Stimulated activated CD4-positive, alpha-beta T cell treated with anti-CD3 and anti-CD28 coated beads, Interleukin-12 subunit alpha, Interleukin-12 subunit beta, amount 100 ng/mL, for 24 hours (primary cell): Measurements from ENCODE around the gene BANF1.
A peak's percentile ranks its signal among the peaks of the same experiment; 100 is the strongest.

Experiments
- DNase-seq, 2 experiments: peaks; one replicate each; pipeline ENCODE4 v3.0.0-alpha.2; 2020; ENCODE audit warnings: low read depth in 2 of 2

The BANF1 gene, protein sequence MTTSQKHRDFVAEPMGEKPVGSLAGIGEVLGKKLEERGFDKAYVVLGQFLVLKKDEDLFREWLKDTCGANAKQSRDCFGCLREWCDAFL

DNA sequence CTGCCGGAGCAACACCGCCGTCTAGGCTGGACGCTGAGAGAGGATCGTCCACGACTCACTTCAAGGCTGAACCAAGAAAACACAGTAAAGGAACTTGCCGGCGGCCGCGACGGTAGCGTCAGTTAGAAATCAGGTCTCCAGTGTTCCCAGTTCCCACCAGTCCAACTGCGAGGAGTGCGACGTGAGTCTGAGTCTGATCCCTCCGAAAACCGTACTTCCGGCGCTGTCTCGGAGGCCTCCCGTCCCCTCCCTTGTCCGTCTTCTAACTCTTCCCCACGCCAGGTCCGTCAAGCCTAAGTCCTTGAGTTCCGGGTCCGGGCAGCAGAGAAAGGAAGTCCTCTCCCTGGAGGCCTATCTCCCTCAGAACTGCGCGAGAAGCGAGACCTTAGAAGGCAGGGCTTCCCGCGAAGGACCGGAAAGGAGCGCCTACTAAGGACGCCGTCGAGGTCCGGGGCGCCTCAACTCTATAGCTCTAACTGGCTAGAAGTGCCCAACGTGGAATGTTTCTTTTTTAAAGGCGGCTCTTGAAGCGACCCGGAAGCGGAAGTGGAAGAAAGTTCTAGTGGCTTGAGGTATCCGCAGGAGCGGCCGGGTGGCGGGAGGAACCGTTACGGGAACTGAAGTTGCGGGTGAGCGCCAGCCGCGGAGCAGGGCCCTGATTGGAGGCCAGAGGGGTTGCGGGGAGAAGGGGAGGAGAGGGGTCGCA lies at the start of gene BANF1, which contains the start of gene EIF1AD:
Gene BANF1, plus strand, starts transcription at position 562 of the 706 bp plus-strand sequence. CDS start 748 bp downstream, outside the sequence.
Gene EIF1AD, minus strand, starts transcription at position 216 of the 706 bp plus-strand sequence. CDS start 1,768 bp downstream, outside the sequence.
- peak; percentile 89 for DNase-seq

DNA sequence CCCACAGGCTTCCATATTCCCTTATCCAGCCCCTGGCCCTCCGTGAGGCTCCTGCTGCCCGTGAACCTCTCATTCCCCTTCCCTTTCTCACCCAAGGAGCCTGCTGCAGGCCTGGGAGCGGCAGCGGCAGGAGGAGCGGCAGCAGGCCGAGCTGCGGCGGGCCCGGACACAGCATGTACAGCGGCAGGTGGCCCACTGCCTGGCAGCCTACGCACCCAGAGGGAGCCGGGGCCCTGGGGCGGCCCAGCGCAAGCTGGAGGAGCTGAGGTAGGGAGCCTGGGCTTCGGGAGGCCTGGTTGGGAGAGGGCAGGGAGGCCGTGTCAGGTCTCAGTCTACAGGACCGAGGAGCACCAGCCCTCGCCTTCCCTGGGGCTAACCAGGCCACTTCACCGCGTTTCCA lies 48.8 kb upstream of the BANF1 start:
- DNase-seq, result no peak

DNA sequence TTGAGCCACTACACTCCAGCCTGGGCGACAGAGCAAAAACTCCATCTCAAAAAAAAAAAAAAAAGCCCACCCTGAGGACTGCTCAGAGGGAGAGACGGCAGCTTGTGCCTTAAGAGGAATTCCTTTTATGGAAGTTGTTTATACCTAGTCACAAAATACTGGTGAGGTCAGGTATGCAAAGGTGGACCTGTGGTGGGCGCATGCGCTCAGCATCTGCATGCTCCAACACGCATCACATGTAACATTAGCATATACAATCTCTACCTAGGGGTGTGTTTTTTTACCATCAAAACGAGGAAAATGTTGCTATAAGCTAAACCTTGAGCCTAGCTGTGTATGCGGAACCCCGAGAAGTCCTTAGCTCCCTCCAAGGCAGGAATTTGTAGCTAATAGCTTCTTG lies 47.5 kb upstream of the BANF1 start:
- no peak for DNase-seq

DNA sequence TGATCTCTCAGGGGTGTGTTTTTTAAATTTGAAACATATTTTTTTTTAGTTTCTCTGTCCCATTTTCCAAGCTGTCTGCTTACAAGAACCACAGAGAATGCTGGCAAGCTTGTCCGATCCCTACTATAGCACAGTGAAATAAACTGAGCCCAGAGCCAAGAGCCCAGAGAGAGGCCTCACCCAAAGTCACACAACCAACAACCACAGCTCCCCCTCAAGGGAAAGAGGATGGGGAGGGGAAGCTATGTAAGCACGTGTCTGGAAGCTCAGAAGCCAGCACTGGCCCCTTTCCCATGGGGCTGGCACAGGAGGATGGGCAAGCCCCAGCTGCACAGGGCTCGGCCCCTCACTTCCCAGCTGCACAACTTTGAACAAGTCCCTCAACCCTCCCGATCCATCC lies 44.0 kb upstream of the BANF1 start:
- DNase-seq, result no peak

DNA sequence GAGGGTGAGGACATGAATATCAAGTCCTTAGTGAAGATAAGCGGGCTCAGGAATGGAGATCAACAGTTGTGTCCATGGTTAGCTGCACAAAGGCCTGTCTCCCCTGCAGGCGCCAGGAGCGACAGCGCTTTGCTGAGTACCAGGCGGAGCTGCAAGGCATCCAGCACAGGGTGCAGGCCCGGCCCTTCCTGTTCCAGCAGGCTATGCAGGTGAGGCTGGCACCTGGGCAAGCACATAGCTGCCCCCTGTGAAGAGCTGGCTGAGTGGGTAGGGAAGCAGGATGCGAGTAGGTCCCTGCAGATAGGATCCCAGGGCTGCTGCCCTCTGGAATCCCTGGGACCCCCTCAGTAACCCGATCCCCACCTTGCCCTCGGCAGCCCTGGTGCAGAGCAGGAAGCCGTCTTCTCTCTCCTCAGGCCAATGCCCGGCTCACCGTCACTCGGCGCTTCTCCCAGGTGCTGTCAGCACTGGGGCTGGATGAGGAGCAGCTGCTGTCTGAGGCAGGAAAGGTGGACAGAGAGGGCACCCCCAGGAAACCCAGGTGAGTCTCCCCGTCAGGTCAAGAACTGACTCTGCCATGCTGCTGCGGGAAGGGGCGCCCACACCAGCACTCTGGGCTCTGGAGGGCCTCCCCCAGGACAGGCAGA lies 43.4 kb upstream of the BANF1 start:
- no peak for DNase-seq

DNA sequence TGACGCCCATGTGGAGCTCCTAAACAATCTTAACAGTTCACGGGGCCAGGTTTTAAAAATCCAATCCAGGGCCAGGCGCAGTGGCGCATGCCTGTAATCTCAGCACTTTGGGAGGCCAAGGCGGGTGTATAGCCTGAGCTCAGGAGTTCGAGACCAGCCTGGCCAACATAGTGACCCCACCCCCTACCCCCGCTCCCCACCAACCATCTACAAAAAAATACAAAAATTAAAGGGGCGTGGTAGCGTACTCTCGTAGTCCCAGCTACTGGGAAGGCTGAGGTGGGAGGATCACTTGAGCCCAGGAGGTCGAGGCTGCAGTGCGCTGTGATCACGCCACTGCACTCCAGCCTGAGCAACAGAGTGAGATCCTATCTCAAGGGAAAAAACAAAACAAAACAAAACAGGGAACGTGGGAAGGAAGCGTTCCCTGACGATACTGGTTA lies 41.5 kb upstream of the BANF1 start:
- no peak for DNase-seq

DNA sequence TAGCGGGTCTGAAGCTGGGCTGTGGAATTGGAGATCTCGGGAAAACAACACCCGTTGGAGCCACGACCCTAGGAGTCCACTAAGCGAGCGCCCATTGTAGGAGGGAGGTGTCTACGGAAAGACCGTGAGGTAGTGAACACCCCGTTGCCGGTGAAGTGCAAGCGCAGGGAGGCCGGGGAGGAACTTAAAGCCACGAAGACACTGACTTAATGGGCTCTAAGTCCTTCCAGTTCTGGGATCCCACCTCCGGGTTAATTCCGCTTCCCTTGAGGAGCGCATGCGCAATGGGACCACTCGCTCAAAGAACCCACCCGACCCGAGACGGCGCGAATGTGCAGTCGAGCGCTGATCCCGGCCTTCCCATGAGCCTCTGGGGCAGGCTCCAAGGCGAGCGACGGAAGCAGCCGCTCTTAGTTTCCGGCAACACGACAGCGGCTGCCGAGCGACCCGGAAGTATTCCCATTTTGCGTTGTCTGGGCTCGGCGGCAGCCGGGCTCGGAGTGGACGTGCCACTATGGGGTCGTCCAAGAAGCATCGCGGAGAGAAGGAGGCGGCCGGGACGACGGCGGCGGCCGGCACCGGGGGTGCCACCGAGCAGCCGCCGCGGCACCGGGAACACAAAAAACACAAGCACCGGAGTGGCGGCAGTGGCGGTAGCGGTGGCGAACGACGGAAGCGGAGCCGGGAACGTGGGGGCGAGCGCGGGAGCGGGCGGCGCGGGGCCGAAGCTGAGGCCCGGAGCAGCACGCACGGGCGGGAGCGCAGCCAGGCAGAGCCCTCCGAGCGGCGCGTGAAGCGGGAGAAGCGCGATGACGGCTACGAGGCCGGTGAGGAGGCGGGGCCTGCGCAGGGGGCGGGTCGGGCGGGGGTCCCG lies 40.8 kb upstream of the BANF1 start, which contains the start of gene SART1:
Gene SART1, plus strand, starts transcription at position 468 of the 874 bp plus-strand sequence. Its CDS starts 47 bp downstream, at position 515.
- peak; percentile 93 for DNase-seq

DNA sequence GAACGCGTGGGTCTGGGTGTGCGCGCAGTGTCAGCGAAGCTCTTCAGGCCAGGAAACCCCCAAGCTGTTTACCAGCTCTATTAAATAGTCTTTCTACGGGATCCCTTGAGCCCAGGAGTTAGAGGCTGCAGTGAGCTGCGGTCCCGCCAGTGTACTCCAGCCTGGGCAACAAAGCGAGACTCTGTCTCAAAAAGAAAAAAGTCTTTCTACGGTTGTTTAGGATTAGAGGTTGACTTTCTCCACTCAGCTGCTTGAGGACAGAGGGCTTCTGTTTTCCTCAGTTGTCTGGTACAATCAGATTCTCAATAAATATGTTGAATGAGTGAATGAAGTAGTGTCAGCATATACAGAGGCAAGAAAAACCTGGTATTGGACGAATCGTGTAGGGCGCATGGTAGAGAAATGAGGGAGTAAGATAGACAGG lies 40.1 kb upstream of the BANF1 start:
- no peak for DNase-seq

DNA sequence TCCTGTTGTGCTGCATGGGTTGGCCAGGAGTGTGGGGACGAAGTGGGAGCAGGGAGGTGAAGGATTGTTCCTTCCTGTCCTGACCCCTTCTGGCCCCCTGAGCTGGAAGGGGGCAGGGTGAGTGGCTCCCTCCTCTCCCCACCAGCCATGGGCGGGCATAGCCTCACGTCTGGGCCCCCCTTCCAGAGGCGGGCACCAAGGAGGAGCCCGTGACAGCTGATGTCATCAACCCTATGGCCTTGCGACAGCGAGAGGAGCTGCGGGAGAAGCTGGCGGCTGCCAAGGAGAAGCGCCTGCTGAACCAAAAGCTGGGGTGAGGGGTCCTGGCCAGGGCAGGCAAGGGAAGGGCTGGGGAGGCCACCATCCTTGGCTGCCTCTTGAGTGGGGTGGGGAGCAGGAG lies 37.4 kb upstream of the BANF1 start:
- no peak for DNase-seq

DNA sequence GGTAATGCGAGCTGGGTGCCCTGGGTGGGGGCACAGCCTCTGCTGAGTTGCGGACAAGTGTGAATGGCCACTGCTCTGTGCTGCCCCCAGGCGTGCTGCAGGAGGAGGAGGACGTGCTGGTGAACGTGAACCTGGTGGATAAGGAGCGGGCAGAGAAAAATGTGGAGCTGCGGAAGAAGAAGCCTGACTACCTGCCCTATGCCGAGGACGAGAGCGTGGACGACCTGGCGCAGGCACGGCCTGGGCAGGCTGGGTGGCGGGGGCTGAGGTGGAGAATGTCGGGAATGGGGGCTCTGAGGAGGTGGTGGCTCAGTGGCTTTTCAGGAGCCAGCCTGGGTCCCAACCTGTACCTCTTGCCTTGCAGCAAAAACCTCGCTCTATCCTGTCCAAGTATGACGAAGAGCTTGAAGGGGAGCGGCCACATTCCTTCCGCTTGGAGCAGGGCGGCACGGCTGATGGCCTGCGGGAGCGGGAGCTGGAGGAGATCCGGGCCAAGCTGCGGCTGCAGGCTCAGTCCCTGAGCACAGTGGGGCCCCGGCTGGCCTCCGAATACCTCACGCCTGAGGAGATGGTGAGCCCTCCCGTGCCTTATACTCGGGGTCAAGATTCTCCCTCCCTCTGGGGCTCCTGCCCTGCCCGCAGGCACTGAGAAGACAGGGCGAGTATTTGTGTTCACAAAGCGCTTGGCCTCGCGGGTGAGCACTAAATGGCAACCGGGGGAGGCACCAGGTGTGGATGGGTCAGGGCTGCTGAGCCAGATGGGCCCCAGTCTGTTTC lies 36.1 kb upstream of the BANF1 start:
- no peak for DNase-seq

DNA sequence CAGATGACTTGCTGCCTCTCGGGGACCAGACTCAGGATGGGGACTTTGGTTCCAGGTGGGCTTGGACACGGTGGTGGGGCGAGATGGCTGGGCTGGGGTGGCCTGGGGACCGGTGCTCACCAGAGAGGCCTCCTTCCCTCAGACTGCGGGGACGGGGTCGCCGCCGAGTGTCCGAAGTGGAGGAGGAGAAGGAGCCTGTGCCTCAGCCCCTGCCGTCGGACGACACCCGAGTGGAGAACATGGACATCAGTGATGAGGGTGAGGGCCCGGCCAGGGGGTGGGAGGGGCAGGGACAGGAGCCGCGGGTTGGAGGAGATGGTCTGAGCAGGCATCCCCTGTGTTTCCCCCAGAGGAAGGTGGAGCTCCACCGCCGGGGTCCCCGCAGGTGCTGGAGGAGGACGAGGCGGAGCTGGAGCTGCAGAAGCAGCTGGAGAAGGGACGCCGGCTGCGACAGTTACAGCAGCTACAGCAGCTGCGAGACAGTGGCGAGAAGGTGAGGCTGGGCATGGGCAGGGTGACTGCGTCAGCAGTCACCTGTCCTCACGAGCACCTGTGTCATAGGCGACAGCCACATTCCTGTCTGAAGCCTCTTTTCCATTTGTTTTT lies 34.9 kb upstream of the BANF1 start:
- no peak for DNase-seq

DNA sequence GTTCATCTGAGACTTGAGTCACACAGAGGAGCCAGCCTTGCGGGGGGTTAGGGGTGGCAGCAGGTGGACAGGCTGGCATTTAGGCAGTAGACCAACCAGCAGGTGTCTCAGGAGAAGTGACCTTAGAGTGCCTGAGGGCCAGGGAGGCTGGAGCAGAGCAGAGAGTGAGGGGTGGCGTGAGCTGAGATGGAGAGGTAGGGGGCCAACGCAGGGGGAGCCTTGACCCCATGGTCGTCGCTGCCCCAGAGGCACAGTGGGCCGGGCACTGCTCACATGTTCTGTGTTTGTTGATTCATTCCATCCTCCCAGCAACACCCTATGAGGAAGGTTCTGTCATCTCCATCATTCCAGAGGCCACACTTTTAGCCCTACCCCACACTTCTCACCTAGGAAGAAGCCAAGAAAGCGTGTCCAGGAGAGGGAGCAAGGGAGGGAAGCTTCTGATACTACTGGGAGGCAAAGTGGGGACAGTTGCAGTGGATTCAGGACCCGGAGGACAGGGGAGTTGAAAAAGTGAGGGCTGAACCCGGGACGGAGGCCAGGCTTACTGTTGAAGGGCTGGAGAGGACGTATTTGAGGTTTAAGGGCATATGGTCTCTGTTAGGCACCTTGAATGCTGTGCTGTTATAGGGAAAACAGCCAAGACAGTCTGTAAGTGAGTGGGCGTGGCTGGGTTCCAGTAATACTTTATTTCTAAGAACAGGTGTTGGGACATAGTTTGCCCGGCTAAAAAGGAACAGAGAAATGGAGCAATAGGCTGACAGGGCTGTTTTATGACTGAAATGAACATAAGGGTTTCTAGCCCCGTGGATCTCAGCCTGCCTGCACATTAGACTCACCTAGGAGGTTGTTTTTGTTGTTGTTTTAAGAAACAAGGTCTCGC lies 33.5 kb upstream of the BANF1 start:
- DNase-seq, result no peak

DNA sequence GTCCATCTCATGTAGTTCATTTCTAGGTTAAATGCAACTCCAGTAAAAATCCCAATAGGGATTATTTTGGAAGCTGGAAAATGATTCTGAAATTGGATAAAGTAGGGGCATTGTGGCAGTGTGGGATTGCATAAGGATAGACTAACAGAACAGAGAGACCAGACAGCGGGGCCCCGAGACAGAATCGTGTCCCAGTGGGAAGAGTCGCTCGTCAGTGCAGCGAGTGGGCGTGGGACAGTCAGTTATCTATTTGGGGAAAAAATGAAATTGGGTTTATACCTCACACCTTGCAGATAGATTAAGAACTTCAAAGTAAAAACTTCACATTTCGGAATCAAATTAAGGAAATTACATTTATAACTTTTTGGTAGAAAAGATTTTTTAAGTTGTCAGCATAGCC lies 30.2 kb upstream of the BANF1 start:
- no peak for DNase-seq

DNA sequence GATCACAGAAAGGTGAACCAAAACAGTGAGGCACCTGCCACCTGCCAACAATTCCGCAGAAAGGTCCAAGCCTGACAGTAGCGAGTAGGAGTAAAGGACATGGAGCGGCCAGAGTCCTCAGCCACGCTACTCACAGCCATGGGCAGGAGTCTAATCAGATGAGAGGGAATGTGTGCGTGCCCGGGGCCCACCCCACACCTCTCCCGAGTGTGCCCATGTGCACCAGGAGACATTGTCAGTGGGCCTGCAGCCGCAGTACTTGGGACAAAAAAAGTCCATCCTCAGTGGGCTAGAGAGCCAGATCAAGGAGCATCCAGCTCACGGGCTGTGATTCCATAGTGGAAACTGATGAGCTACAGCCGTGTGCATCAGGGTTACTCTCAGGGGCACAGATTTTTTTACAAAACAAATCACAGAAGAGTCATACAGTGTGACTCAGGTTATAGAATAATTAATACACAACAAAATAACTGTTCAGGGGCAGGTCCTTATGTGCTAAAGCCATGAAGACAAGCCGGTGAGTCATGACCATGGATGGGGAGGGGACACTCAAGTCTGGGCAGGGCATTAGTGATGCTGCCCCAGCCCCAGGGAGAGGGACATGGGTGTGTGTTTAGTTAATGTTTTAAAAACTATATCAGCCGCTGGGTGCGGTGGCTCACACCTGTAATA lies 28.7 kb upstream of the BANF1 start:
- DNase-seq, result no peak

DNA sequence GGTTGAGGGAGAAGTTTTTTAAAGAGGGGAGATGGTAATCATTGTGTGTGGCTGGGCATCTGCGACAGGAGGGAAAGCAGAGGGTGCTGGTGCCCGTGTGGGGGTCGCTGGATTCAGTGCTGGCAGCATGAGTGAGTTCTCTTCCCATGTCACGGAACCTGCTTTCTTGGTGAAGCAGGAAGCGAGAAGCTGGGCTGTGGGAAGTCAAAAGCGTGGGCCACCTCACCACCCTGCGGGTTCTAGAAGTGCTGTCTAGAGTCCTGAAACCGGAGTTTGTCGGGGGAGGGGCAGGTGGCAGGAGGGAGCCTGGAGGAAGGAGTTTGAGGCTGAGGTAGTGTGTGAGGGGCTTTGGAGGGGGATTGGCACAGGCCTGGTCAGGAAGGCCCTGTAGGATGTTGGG lies 26.5 kb upstream of the BANF1 start:
- no peak for DNase-seq

DNA sequence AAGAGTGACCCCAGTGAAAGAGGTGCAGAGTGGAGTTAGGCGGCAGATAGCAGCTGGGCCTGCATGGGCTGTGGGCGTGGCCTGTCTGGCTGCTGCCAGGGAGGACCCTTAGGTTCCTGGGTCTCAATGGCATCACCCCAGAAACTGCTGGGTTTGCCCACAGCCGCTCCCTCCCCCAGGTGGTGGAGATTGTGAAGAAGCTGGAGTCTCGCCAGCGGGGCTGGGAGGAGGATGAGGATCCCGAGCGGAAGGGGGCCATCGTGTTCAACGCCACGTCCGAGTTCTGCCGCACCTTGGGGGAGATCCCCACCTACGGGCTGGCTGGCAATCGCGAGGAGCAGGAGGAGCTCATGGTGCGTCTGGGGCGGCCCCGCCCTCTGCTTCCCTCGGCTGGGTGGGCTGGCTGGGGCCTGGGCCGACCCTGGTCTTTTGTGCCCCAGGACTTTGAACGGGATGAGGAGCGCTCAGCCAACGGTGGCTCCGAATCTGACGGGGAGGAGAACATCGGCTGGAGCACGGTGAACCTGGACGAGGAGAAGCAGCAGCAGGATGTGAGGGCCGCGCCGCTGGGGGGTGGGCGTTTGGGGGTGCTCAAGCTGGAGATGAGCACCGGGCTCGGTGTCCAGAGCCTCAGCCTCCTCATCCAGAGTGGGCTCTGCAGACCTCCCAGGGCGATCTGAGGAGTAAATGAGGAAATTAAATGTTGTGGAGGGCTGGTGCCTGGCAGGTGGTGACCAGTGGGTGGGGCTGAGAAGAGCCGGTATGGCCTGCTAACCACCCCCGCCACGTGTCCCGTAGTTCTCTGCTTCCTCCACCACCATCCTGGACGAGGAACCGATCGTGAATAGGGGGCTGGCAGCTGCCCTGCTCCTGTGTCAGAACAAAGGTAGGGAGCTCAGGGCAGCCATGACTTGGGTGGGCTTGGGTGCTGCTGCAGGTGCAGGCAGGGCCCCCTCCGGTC lies 25.8 kb upstream of the BANF1 start:
- no peak for DNase-seq

DNA sequence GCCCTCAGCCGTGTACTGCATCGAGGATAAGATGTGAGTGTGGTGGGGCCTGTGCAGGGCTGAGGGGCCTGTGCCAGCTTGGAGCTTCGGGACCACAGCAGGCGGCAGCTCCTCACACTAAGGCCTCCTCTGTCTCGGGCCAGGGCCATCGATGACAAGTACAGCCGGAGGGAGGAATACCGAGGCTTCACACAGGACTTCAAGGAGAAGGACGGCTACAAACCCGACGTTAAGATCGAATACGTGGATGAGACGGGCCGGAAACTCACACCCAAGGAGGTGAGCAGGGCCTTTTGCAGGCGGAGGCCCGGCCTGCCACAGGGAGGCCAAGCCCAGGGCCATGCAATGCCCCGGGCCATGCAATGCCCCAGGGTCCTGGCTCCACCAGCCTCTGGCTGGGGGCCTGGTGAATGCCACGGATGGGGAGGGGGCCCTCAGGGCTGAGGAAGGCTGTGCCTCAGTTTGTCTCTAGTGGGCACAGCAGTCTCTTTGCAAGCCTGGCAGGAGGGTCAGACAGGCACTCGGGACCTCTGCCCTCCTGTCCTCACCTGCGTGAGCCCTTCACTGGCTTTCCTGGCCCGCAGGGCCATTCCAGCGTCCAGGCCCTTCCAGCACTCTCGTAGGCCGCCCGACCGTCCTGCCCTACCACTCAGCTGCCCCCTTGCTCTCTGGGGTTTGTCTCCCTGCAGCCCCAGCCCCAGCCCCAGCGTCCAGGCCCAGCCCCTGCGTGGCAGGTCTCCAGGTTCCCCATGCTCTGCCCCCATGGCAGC lies 24.5 kb upstream of the BANF1 start:
- no peak for DNase-seq
